HG03439 (cell line): ENCODE results near the gene FIGN.

Experiments used
- ATAC-seq: cut with Tn5 transposase; IDR thresholded peaks from one replicate; pipeline ENCODE4 v1.9.1; 2021; ENCODE audit warnings: mild to moderate bottlenecking, moderate library complexity; ENCODE audit not compliant: unreplicated experiment

Gene FIGN, protein sequence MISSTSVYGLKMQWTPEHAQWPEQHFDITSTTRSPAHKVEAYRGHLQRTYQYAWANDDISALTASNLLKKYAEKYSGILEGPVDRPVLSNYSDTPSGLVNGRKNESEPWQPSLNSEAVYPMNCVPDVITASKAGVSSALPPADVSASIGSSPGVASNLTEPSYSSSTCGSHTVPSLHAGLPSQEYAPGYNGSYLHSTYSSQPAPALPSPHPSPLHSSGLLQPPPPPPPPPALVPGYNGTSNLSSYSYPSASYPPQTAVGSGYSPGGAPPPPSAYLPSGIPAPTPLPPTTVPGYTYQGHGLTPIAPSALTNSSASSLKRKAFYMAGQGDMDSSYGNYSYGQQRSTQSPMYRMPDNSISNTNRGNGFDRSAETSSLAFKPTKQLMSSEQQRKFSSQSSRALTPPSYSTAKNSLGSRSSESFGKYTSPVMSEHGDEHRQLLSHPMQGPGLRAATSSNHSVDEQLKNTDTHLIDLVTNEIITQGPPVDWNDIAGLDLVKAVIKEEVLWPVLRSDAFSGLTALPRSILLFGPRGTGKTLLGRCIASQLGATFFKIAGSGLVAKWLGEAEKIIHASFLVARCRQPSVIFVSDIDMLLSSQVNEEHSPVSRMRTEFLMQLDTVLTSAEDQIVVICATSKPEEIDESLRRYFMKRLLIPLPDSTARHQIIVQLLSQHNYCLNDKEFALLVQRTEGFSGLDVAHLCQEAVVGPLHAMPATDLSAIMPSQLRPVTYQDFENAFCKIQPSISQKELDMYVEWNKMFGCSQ

GRCh38 chr2:163735685-163736432, at the start of gene FIGN:
Gene FIGN, minus strand, starts transcription at chr2:163736008. Its CDS starts 1,081 bp downstream, at chr2:163734927.
- ATAC-seq: no peak

- ATAC-seq: no peak
These were observed 49.4 kb upstream of the FIGN start for GRCh38 chr2:163785162-163785561.

- no peak for ATAC-seq
These were observed 44.3 kb upstream of the FIGN start for GRCh38 chr2:163779970-163780597.

DNA sequence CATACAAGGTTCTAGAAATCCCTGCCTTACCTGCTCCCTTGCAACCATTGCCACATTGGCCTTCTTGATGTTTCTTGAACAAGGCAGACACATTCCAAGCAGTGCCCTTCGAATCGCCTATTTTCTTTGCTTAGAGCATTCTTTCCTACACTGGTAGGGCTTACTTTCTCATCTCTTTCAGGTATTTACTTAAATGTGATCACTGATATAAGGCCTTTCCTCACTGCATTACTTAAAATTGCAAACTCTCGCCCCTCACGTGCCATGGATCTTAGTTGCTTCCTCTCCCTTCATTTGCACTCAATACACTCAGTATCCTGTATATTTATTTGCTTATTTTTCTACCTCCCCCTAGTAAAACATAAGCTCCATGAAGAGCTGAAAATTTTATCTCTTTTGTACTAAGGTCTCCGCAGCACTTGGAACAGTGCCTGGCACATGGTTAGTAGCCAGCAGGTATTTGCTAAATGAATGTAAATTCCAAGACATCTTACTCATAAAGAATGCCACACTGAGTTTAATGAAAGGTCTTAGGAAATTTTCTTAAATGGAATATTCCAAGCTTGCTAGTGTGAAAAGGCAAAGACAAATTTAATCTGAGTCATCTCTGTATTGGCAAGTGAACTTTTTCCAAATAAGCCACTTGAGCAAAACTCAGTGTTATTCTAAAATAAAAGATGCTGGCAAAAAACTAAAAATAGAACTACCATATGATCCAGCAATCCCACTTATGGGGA, 42.4 kb upstream of the FIGN start:
- no peak for ATAC-seq

GRCh38 chr2:163775304-163775703, 39.5 kb upstream of the FIGN start:
- ATAC-seq: no peak

DNA sequence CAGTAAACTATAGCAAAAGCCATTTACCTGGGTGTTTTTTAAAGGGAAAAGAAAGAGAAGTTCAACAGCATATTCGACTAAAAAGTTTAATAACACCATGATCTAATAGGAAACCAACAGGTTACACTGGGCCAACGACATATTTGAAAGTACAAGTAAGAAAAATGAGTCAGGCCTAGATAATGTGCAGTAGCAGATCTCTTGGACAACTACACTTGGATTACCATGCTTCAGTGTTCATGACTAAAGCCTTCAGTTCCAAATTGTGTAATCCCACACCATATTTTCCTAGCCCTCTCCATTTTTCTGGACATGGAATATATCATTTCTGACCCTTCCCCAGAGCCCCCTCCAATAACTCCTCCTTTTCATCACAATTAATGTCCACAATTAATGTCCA, 39.1 kb upstream of the FIGN start:
- ATAC-seq: no peak

- ATAC-seq: no peak
These were observed 37.5 kb upstream of the FIGN start for GRCh38 chr2:163773276-163773675.

GRCh38 chr2:163771596-163771995, 35.8 kb upstream of the FIGN start:
- no peak for ATAC-seq

DNA sequence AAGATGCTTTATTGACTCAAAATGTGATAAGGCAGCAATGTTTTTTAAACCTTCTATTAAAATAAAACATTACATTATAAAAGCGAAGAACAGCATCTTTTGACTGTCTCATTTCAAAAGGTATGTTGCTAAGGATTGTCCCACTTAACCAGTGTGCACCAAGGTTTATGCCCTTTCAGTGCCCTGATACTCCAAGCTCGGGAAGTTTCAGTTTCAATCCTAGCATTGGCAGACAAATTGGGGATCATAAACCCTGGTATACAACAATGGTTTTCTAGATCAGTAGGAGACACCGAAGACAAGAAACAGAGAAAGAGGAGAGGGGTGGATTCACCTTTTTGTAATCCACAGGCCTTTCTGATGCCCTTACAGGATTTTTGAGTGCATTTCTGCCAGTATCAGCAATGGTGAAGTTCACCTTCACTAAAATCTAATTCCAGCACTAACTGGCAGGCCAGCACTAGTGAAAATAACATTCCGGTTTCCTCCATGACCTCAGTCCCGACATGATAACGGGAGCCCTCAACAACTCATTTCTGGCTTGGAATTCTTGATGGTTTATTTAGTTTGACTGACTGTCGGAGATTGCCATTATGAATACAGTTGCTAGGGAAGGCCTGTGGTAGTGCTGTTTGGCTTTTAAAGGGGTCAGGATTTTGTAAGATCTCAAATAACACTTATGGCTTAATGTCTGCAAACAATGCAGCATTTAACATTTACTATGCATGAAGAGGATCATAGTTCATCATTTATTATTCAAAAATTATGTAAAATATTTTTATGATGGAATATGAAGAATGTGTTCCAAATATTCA, 33.3 kb upstream of the FIGN start:
- ATAC-seq: no peak

GRCh38 chr2:163767097-163767496, 31.3 kb upstream of the FIGN start:
- ATAC-seq: no peak

GRCh38 chr2:163764566-163764965, 28.8 kb upstream of the FIGN start:
- ATAC-seq: no peak

DNA sequence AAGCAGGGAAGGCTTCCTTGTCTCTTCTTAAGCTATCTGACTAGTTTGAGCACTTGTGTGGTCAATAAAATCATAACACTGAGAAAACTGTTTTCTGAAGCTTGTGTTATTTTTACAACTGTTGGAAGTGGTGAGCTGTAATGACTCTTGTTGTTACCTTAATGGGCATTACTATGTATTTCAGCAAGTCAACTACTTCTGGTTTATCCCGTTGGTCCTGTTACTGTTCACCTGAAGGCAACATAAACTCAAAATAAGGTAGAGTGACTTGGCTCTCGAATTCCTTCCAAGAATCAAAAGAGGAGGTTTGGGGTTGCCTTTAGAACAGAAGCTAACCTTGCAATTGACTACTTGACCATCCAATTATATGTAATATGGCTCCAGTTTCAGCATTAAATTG, 23.2 kb upstream of the FIGN start:
- ATAC-seq: no peak

DNA sequence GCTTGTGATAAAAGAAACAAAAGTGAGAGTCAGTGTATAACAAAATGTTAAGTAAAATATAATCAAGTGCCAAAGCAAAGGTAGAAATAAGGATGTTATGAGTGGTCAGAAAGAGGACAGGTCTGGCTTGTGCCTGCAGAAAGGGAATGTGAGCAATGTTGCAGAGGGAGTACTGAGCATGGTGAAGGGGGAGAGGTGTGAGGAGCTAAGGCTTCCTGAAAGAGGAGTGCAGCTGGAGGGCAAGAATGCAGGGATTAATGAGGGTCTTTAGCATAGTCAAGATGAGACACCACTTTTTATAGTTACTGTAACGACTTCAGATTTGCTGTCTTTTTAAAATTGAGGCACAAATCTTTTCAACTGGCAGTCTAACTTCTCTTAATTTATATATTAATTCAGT, 22.0 kb upstream of the FIGN start:
- no peak for ATAC-seq

DNA sequence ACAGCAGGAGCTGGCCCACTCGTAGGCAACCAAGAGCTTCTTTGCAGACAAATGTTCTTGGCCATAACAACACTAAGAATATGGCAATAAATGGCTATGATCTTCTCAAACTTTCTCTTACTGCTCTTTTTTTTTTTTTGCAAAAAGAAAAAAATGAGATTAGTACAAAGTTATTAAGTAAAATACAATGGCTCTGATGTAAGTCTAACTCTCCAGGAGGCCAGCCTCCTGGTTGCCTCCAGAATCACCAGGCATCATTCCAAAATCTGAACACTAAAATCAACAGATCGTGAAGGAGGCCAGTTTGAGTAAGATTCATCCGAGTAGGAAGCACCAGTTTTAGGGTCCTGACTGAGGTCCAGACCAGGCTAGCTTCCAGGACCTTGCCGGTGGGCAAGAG, 20.8 kb upstream of the FIGN start:
- ATAC-seq: no peak

GRCh38 chr2:163755366-163755765, 19.6 kb upstream of the FIGN start:
- no peak for ATAC-seq

DNA sequence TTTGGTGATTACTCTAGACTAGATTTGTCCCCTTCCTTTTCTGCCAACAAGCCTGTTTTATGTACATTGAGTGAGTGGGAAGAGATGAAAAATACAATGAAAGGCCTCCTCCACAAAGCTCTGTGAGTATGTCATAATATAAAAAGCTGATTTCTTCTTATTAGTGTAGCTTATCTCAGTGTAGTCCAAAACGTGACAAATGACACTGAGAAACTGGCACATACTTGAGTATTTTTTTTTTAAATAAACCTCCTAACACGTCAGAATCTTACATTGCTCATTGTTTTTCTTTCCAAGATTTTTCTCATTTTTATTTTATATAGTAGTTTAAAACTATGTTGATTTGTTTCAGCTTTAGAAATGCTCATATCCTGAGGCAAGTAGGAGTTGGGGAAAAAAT, 17.9 kb upstream of the FIGN start:
- no peak for ATAC-seq

DNA sequence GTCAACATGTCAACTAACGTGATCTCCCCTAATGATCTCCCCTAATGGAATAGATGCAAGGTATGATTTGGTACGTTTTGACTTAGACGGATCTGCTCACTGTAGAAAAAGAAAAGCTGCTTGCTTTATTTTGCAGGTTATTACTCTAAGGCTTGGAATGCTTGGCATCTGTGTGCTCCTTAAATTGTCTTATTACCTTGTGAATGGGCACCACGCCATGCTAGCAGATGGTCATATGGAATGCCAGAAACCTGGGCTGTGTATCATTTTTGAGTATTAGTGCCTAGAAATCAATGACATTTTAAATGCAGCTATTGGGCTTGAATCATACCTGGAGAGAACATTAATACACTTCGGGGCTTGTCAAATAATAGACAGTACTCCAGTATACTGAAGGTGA, 16.5 kb upstream of the FIGN start:
- ATAC-seq: no peak

DNA sequence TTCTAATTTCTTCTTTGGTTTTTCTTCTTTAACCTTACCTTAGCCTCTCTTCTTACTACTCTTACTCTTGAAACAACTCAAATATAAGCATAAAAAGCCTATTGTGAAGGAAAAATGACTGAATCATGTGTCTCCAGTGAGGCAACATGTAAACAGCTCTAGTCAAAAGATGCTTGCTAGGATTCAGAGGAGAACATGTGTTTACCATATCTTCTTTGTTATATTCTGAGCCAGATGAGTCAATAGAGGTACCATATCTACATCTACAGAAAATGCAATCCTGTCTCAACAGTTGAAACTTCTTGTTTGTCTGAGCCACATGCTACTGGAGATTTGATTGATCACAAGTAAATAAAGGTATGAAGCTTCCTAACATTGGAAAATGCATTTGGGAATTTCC, 15.9 kb upstream of the FIGN start:
- ATAC-seq: no peak

DNA sequence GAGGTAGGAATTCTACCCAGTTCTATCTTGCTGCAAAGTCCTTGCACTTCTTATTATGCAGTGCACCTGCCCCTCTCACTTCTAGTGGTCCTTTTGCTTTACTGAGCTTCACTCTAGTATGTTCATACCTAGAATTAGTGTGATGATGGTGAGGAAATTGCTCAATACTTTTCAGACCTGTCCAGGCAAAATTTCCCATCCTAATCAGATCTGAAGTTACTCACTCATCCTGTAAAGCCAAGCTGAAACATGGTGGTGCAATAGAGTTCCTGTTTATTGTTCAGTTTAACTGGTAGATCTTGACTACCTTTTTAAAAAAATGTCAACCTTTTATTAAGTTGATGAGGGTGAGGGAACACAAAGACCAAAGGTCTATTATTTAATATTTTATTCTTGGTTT, 12.6 kb upstream of the FIGN start:
- ATAC-seq: no peak

- ATAC-seq: no peak
These were observed 5.6 kb upstream of the FIGN start for GRCh38 chr2:163741435-163741834.
